HCT116 (cell line): ENCODE data around the gene THSD4. TPM values are rescaled to one million over a fixed set of nuclear protein-coding genes. Genes with fewer than 3 reads are reported as not detected.
A peak's percentile ranks its signal among the peaks of the same experiment; 100 is the strongest.

Experiments used
- ATAC-seq: fragments of 200-7000 bp; cut with Tn5 transposase; 2 replicates; pipeline ENCODE4 v1.9.1; 2020; ENCODE audit warnings: mild to moderate bottlenecking, moderate library complexity
- BruUV-seq: library from RNA; stranded (reverse); fragments of 400-500 nt; replicated peaks from 2 replicates; lab custom pipeline; 2021; lab: Mats Ljungman, UMichigan
- CTCF ChIA-PET: fragments of 300-600 bp; sonication (Branson Sonifier 250); formaldehyde crosslinking; loops from one replicate; lab custom pipeline; 2021; ENCODE audit warnings: antibody characterized with exemption; lab: Charles Lee
- POLR2A ChIA-PET: fragments of 300-600, 350-600 bp; sonication (Branson Sonifier 250); formaldehyde crosslinking; loops from one replicate; lab custom pipeline; 2021; ENCODE audit warnings: antibody characterized with exemption; lab: Charles Lee
- RAD21 ChIA-PET, 2 experiments: fragments of 300-600 bp; sonication (Branson Sonifier 250); formaldehyde crosslinking; loops; one replicate each; lab custom pipeline; 2023; ENCODE audit warnings: low total read pairs in 2 of 2; ENCODE audit not compliant: uncharacterized antibody in 2 of 2, unreplicated experiment in 2 of 2, low non-redundant PET in 1 of 2; lab: Charles Lee
- DNase-seq: peaks from one replicate; pipeline ENCODE4 v3.0.0-alpha.2; 2010; ENCODE audit warnings: low read depth, low spot score
- H2AFZ ChIP-seq: fragments of 200-600 bp; shearing (Covaris generic), sonication (generic); 2 replicates; pipeline ENCODE4 v1.6.1; 2017; ENCODE audit warnings: low read depth, mixed run types, mixed read lengths, antibody characterized with exemption, low read length; ENCODE audit not compliant: poor library complexity, severe bottlenecking
- H3K27ac ChIP-seq: 2 replicates; pipeline ENCODE4 v1.5.1; 2012; ENCODE audit warnings: low read depth, low read length
- H3K27me3 ChIP-seq: fragments of 200-600 bp; sonication (generic); 2 replicates; pipeline ENCODE4 v1.6.1; 2016; ENCODE audit warnings: mixed run types, low read length, mixed read lengths; ENCODE audit not compliant: insufficient read depth
- H3K36me3 ChIP-seq, 2 experiments: fragments of 200-500 bp in 1 of 2; fragments of 200-600 bp in 1 of 2; sonication (Bioruptor generic) in 1 of 2; sonication (generic) in 1 of 2; 2 replicates each; pipeline versions ENCODE4 v1.5.1 to v1.6.1; 2014 to 2016; ENCODE audit warnings: low read length in 2 of 2, inconsistent platforms in 1 of 2, mixed read lengths in 1 of 2, mixed run types in 1 of 2; ENCODE audit not compliant: insufficient read depth in 2 of 2, control insufficient read depth in 1 of 2
- H3K4me1 ChIP-seq, 2 experiments: fragments of 200-600 bp in 1 of 2; sonication (generic) in 1 of 2; 2 replicates each; pipeline versions ENCODE4 v1.5.1 to v1.6.1; 2012 to 2017; ENCODE audit warnings: low read length in 2 of 2, inconsistent platforms in 1 of 2, mild to moderate bottlenecking in 1 of 2, mixed read lengths in 1 of 2, mixed run types in 1 of 2, moderate library complexity in 1 of 2; ENCODE audit not compliant: insufficient read depth in 2 of 2, control insufficient read depth in 1 of 2
- H3K4me2 ChIP-seq: fragments of 200-600 bp; sonication (generic); 2 replicates; pipeline ENCODE4 v1.6.1; 2017; ENCODE audit warnings: mixed run types, low read length, mixed read lengths
- H3K4me3 ChIP-seq, 2 experiments: fragments of 200-600 bp in 1 of 2; sonication (generic) in 1 of 2; replicated peaks in 1 of 2; 2 replicates each; pipeline ENCODE4 v1.5.1; 2011 to 2016; ENCODE audit warnings: low read length in 2 of 2, control low read depth in 1 of 2, low read depth in 1 of 2, mild to moderate bottlenecking in 1 of 2, mixed read lengths in 1 of 2, mixed run types in 1 of 2
- H3K79me2 ChIP-seq: fragments of 200-600 bp; sonication (generic); 2 replicates; pipeline ENCODE4 v1.6.1; 2017; ENCODE audit warnings: mild to moderate bottlenecking, mixed run types, low read length, moderate library complexity, mixed read lengths; ENCODE audit not compliant: insufficient read depth
- H3K9ac ChIP-seq: fragments of 200-600 bp; sonication (generic); 2 replicates; pipeline ENCODE4 v1.6.1; 2016; ENCODE audit warnings: low read length, mixed read lengths
- H3K9me2 ChIP-seq: fragments of 200-600 bp; sonication (generic), shearing (Covaris generic); 2 replicates; pipeline ENCODE4 v1.6.1; 2017; ENCODE audit warnings: mixed run types, mild to moderate bottlenecking, moderate library complexity; ENCODE audit not compliant: insufficient read depth
- H3K9me3 ChIP-seq, 2 experiments: fragments of 200-500 bp in 1 of 2; fragments of 200-600 bp in 1 of 2; sonication (Bioruptor generic) in 1 of 2; sonication (generic) in 1 of 2; 2 replicates each; pipeline ENCODE4 v1.6.1; 2014 to 2017; ENCODE audit warnings: low read length in 2 of 2, mixed read lengths in 2 of 2, inconsistent platforms in 1 of 2, low read depth in 1 of 2, mild to moderate bottlenecking in 1 of 2, mixed run types in 1 of 2, moderate library complexity in 1 of 2; ENCODE audit not compliant: control insufficient read depth in 1 of 2, insufficient read depth in 1 of 2
- H4K20me1 ChIP-seq: fragments of 200-600 bp; sonication (generic), shearing (Covaris generic); 2 replicates; pipeline ENCODE4 v1.6.1; 2017; ENCODE audit warnings: mixed run types, mild to moderate bottlenecking, moderate library complexity; ENCODE audit not compliant: insufficient read depth
- CBX3 ChIP-seq: IDR thresholded peaks from 2 replicates; pipeline ENCODE4 v1.6.1; 2012; ENCODE audit warnings: low read depth
- EGR1 ChIP-seq: IDR thresholded peaks from 2 replicates; pipeline ENCODE4 v1.6.1; 2012; ENCODE audit warnings: low read depth
- ELF1 ChIP-seq: IDR thresholded peaks from 2 replicates; pipeline ENCODE4 v1.6.1; 2012; ENCODE audit warnings: low read depth, borderline replicate concordance
- EZH2 ChIP-seq: fragments of 200-600 bp; sonication (generic); IDR thresholded peaks from 2 replicates; pipeline ENCODE4 v1.6.1; 2017; ENCODE audit warnings: antibody characterized with exemption, mixed run types
- EZH2phosphoT487 ChIP-seq: fragments of 200-600 bp; IDR thresholded peaks from 2 replicates; pipeline ENCODE4 v1.6.1; 2018; ENCODE audit warnings: antibody characterized with exemption, borderline replicate concordance
- FOSL1 ChIP-seq: IDR thresholded peaks from 2 replicates; pipeline ENCODE4 v1.6.1; 2012; ENCODE audit warnings: low read depth
- JUND ChIP-seq: IDR thresholded peaks from 2 replicates; pipeline ENCODE4 v1.6.1; 2012
- POLR2A ChIP-seq: IDR thresholded peaks from 2 replicates; pipeline ENCODE4 v1.7.0; 2011; ENCODE audit warnings: borderline replicate concordance; ENCODE audit not compliant: insufficient read depth, insufficient read length; ENCODE audit errors: extremely low read depth
- POLR2AphosphoS5 ChIP-seq: IDR thresholded peaks from 2 replicates; pipeline ENCODE4 v1.6.1; 2011; ENCODE audit warnings: mild to moderate bottlenecking, low read depth, low read length, moderate library complexity
- REST ChIP-seq: IDR thresholded peaks from 2 replicates; pipeline ENCODE4 v1.6.1; 2012; ENCODE audit warnings: low read depth
- SP1 ChIP-seq: IDR thresholded peaks from 2 replicates; pipeline ENCODE4 v1.6.1; 2012; ENCODE audit warnings: low read depth
- TCF7L2 ChIP-seq: IDR thresholded peaks from 2 replicates; pipeline ENCODE4 v1.7.0; 2011; ENCODE audit warnings: borderline replicate concordance, inconsistent platforms; ENCODE audit not compliant: insufficient read depth, insufficient read length; ENCODE audit errors: extremely low read depth
- YY1 ChIP-seq: IDR thresholded peaks from 2 replicates; pipeline ENCODE4 v1.6.1; 2011; ENCODE audit warnings: low read length, low read depth, moderate library complexity, mild to moderate bottlenecking; ENCODE audit not compliant: insufficient replicate concordance; ENCODE audit errors: extremely low read depth
- ZBTB33 ChIP-seq: IDR thresholded peaks from 2 replicates; pipeline ENCODE4 v1.6.1; 2011; ENCODE audit warnings: mild to moderate bottlenecking, low read length, moderate library complexity; ENCODE audit not compliant: insufficient replicate concordance; ENCODE audit errors: extremely low read depth
- ZFX ChIP-seq: fragments of 450-650 bp; IDR thresholded peaks from 2 replicates; pipeline ENCODE4 v1.6.1; 2017
- ZNF274 ChIP-seq: fragments of 200-500 bp; sonication (Bioruptor generic); IDR thresholded peaks from 2 replicates; pipeline ENCODE4 v1.6.1; 2014; ENCODE audit warnings: mild to moderate bottlenecking, low read depth, low read length, inconsistent platforms
- intact Hi-C: fragments of 100-400 bp; cut with micrococcal nuclease; formaldehyde crosslinking; loops from 2 replicates; pipeline ENCODE4 v1.10.0; 2022
- total RNA-seq: library from RNA; stranded (reverse); gene quantifications from one replicate; pipeline ENCODE4 v1.2.1, GENCODE V29; 2021; ENCODE audit not compliant: unreplicated experiment
- TF ChIP-seq, protein P1 (sequence below): IDR thresholded peaks from 2 replicates; pipeline ENCODE4 v1.6.1; 2012

The THSD4 gene
- total RNA-seq, 1 experiment from 2014 or later, result 30.5 TPM

DNA sequence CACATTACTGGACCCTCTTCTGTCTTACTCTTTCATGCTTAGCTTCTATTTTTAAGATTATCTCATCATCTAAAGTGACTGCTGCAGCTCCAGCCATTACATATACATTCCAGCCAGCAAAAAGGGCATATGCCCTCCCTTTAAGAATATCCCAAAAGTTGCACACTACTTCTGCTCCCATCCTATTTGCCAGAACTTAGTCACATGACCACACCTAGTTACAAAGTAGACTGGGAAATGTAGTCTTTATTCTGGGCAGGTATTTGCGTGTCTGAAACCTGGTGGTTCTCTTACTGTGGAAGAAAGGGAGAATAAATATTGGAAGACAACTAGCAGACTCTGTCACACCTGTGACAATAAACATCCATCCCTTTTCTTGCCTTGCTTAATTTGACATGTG lies 353.4 kb downstream of the THSD4 start:
- DNase-seq (no peak), ATAC-seq (peak; percentile 61)
- intact Hi-C loops, result no loop called here
- no peak for TF ChIP-seq ZFX
- no peak for TF ChIP-seq CBX3
- TF ChIP-seq ZNF274, result no peak
- no peak for TF ChIP-seq YY1
- TF ChIP-seq POLR2AphosphoS5, result no peak
- no peak for TF ChIP-seq REST
- TF ChIP-seq FOSL1, result no peak
- no peak for TF ChIP-seq TCF7L2
- TF ChIP-seq, protein P1, sequence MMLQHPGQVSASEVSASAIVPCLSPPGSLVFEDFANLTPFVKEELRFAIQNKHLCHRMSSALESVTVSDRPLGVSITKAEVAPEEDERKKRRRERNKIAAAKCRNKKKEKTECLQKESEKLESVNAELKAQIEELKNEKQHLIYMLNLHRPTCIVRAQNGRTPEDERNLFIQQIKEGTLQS, result no peak
- TF ChIP-seq JUND, result no peak
- no peak for TF ChIP-seq ELF1
- no peak for TF ChIP-seq POLR2A
- no peak for TF ChIP-seq SP1
- no peak for TF ChIP-seq ZBTB33
- TF ChIP-seq EZH2, result no peak
- TF ChIP-seq EZH2phosphoT487, result no peak
- no peak for TF ChIP-seq EGR1
- H3K4me2 ChIP-seq, result no peak overlapping the region
- no peak overlapping the region for H3K9ac ChIP-seq
- H3K36me3 ChIP-seq, result no peaks in the 10 kb centered on the region
- BruUV-seq, result no TSS peak
- no peaks in the 10 kb centered on the region for H3K27me3 ChIP-seq
- no peaks in the 10 kb centered on the region for H3K9me2 ChIP-seq
- no peaks in the 10 kb centered on the region for H3K79me2 ChIP-seq
- H3K4me3 ChIP-seq, result no peak overlapping the region
- RAD21 ChIA-PET, result no interaction called here
- H3K9me3 ChIP-seq, result no peaks in the 10 kb centered on the region
- no peaks in the 10 kb centered on the region for H4K20me1 ChIP-seq
- no peak overlapping the region for H2AFZ ChIP-seq
- POLR2A ChIA-PET, result no interaction called here
- CTCF ChIA-PET, result no interaction called here
- no peak overlapping the region for H3K27ac ChIP-seq
- H3K4me1 ChIP-seq, result peaks cover 16 to 18% of the 10 kb centered on the region in 2 experiments
